ENCODE measurements around the gene PDE4D. TPM values are rescaled to one million over a fixed set of nuclear protein-coding genes. Genes with fewer than 3 reads are reported as not detected.
A peak's percentile ranks its signal among the peaks of the same experiment; 100 is the strongest.

The PDE4D gene
- total and polyA plus RNA-seq, 2 donors (not counting 3 experiments of a cell fraction or from before 2014, with no cell fraction given): 34.5 to 51.2 TPM

- BruUV-seq (replicated peaks): no TSS peak
- Histone ChIP-seq H3K9me1 (replicated peaks; ENCODE audit: control insufficient read depth, extremely low read depth, insufficient read depth, low read length) (no peaks in the 10 kb centered on the region), H3K79me2 (ENCODE audit: control insufficient read depth, insufficient read depth, low read length) (peaks cover 27% of the 10 kb centered on the region), H4K20me1 (replicated peaks; ENCODE audit: control insufficient read depth, extremely low read depth, insufficient read depth, low read length) (no peaks in the 10 kb centered on the region), H3K27me3 (ENCODE audit: control insufficient read depth in 2 of 2, insufficient read depth in 2 of 2, low read length in 2 of 2) (no peaks in the 10 kb centered on the region), H3K4me1 (ENCODE audit: control insufficient read depth, extremely low read depth, insufficient read depth, low read length) (peaks cover 33% of the 10 kb centered on the region), H3K4me2 (ENCODE audit: insufficient read depth, low read length) (no peak overlapping the region), H3K27ac (ENCODE audit: insufficient read depth, low read depth, low read length) (peak overlapping the region; percentile 29), H3K9me3 (replicated peaks; ENCODE audit: control insufficient read depth, insufficient read depth, low read length) (no peaks in the 10 kb centered on the region), H3K36me3 (ENCODE audit: control insufficient read depth in 2 of 2, extremely low read depth in 1 of 2, insufficient read depth in 2 of 2, low read length in 2 of 2) (no peaks in the 10 kb centered on the region), H2AFZ (ENCODE audit: low read depth, low read length) (no peak overlapping the region), H3K9ac (replicated peaks; ENCODE audit: extremely low read depth, insufficient read depth, low read length) (no peak overlapping the region), H3K4me3 (replicated peaks in 1 of 3; ENCODE audit: insufficient read depth in 1 of 3, low read depth in 1 of 3, low read length in 3 of 3) (no peak overlapping the region)
- peak; percentile 37 for DNase-seq (ENCODE audit: low read depth, low spot score)
- ChIA-PET CTCF (no interaction called here), POLR2A (no interaction called here)
- no peak for TF ChIP-seq MAX (IDR thresholded peaks at IDR 0.05; ENCODE audit: insufficient read depth, insufficient read length)
- TF ChIP-seq GATA2 (IDR thresholded peaks at IDR 0.05; ENCODE audit: insufficient read depth, insufficient read length, low read depth, low read length): no peak
- TF ChIP-seq CTCF (IDR thresholded peaks at IDR 0.05; ENCODE audit: extremely low read depth in 1 of 2, insufficient read depth in 1 of 2, low read depth in 1 of 2, low read length in 2 of 2): no peak
- no peak for TF ChIP-seq POLR2A (IDR thresholded peaks at IDR 0.05; ENCODE audit: low read depth, low read length)
- peak; percentile 10 for TF ChIP-seq JUN (IDR thresholded peaks at IDR 0.05; ENCODE audit: borderline replicate concordance, insufficient read depth, insufficient read length, low read depth)
- no peak for TF ChIP-seq FOS (IDR thresholded peaks at IDR 0.05; ENCODE audit: borderline replicate concordance, insufficient read depth, low read length)
- no peak for TF ChIP-seq POLR2AphosphoS5 (IDR thresholded peaks at IDR 0.05; ENCODE audit: insufficient read depth, low read depth, low read length)
- peak; percentile 37 for FAIRE-seq
- dilution Hi-C loops (cut with MboI; ENCODE audit: extremely low pct_ligation_motif_present, low sequenced_read_pairs): no loop called here
- intact Hi-C loops (cut with micrococcal nuclease): no loop called here
These were observed 147.2 kb downstream of the PDE4D start for GRCh38 chr5:59746241-59746765.

Measured in endothelial cell of umbilical vein (primary cell).